ENCODE results near the gene ABHD12.

GRCh38 chr20:25382704-25383370, 7.8 kb downstream of the ABHD12 start:
- TF ChIP-seq SPI1 (IDR thresholded peaks at IDR 0.05; ENCODE audit: borderline replicate concordance, low read depth) = no peak
- TF ChIP-seq, protein P1, sequence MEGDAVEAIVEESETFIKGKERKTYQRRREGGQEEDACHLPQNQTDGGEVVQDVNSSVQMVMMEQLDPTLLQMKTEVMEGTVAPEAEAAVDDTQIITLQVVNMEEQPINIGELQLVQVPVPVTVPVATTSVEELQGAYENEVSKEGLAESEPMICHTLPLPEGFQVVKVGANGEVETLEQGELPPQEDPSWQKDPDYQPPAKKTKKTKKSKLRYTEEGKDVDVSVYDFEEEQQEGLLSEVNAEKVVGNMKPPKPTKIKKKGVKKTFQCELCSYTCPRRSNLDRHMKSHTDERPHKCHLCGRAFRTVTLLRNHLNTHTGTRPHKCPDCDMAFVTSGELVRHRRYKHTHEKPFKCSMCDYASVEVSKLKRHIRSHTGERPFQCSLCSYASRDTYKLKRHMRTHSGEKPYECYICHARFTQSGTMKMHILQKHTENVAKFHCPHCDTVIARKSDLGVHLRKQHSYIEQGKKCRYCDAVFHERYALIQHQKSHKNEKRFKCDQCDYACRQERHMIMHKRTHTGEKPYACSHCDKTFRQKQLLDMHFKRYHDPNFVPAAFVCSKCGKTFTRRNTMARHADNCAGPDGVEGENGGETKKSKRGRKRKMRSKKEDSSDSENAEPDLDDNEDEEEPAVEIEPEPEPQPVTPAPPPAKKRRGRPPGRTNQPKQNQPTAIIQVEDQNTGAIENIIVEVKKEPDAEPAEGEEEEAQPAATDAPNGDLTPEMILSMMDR (IDR thresholded peaks at IDR 0.05; ENCODE audit: insufficient read depth, low read length) = no peak
